H1 (cell line): Measurements from ENCODE around the gene CLEC4F. TPM values are rescaled to one million over a fixed set of nuclear protein-coding genes. Genes with fewer than 3 reads are reported as not detected.

Source experiments
- EZH2 ChIP-seq: fragments of 200-600 bp; sonication (generic); IDR thresholded peaks from 2 replicates; pipeline ENCODE4 v1.7.1; 2012; ENCODE audit warnings: low read depth, mild to moderate bottlenecking, moderate library complexity, low read length, inconsistent platforms; ENCODE audit not compliant: severe bottlenecking
- GABPA ChIP-seq: IDR thresholded peaks from 2 replicates; pipeline ENCODE4 v1.6.1; 2011; ENCODE audit warnings: mild to moderate bottlenecking, low read length, moderate library complexity, borderline replicate concordance; ENCODE audit not compliant: insufficient read depth
- JUND ChIP-seq: IDR thresholded peaks from 2 replicates; pipeline ENCODE4 v1.6.1; 2011; ENCODE audit warnings: mild to moderate bottlenecking, improper control_type of control experiment, low read length
- MAX ChIP-seq: IDR thresholded peaks from 2 replicates; pipeline ENCODE4 v1.6.1; 2012; ENCODE audit warnings: inconsistent platforms
- SIRT6 ChIP-seq: IDR thresholded peaks from one replicate; pipeline ENCODE4 v1.7.1; 2012; ENCODE audit warnings: low read length, inconsistent platforms
- SP2 ChIP-seq: IDR thresholded peaks from 2 replicates; pipeline ENCODE4 v1.6.1; 2012; ENCODE audit warnings: mild to moderate bottlenecking, low read length, inconsistent platforms
- SP4 ChIP-seq: IDR thresholded peaks from 2 replicates; pipeline ENCODE4 v1.6.1; 2012; ENCODE audit warnings: low read length, inconsistent platforms
- polyA plus RNA-seq, 7 experiments: library from polyadenylated mRNA; depleted of rRNA in 3 of 7; stranded (reverse) in 5 of 7; unstranded in 2 of 7; fragments of >200 nt in 5 of 7; fragments of 200-250 nt in 2 of 7; gene quantifications; 1 replicate in 5 of 7; 2 replicates in 1 of 7; 4 replicates in 1 of 7; pipeline versions ENCODE4 v1.2.1 to v1.2.3, GENCODE V29; 2011 to 2013; ENCODE audit warnings: missing spikeins in 2 of 7, mixed read lengths in 2 of 7
- small RNA-seq: library from polyadenylated mRNA; stranded (forward); fragments of <200 nt; extraction: miRNeasy Mini kit (QIAGEN cat#:217004); gene quantifications from one replicate; pipeline ENCODE3, GENCODE V24; 2013; ENCODE audit not compliant: insufficient read depth
- total RNA-seq: library from RNA; stranded (reverse); fragmentation: NEBNext Ultra II Directional; extraction: Animal tissue kit (Norgen Biotek cat#: 25700); gene quantifications from 2 replicates; pipeline ENCODE4 v1.2.1, GENCODE V29; 2021

Gene CLEC4F
- total and polyA plus RNA-seq, 2 of the 8 experiments (the other 6 are each of a cell fraction or from before 2014, with no cell fraction given) = not detected

DNA sequence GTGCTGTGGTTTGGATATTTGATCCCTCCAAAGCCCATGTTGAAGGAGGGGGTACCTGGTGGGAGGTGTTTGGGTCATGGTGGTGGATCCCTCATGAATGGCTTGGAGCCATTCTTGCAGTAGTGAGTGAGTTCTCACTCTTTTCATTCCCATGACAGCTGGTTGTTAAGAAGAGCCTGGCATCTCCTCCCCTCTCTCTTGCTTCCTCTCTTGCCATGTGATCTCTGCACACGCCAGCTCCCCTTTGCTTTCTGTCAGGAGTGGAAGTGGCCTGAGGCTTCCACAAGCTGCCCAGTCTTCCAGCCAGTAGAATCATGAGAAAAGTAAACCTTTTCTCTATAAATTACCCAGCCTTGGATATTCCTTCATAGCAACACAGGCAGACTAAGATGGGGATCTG, 61.0 kb downstream of the CLEC4F start (continued):
- no peak for TF ChIP-seq GABPA
- no peak for TF ChIP-seq SP4
- TF ChIP-seq MAX = no peak
- TF ChIP-seq EZH2 = no peak
- TF ChIP-seq SIRT6 = no peak
- no peak for TF ChIP-seq SP2
- TF ChIP-seq JUND = no peak

Small RNA genes lying within 50 kb of the gene (small RNA-seq; reads per million reads assigned to genes)
- gene HMGN2P21 = not detected

Other genes starting within 250 kb of the CLEC4F start
- gene ADD2, start 52.4 kb downstream of the CLEC4F start, total RNA-seq = 166 and 170 TPM in 2 replicates
- 58.5 and 96.4 TPM in 2 replicates for gene ADD2, start 52.4 kb downstream of the CLEC4F start, polyA plus RNA-seq (2011; rRNA removed)
- gene FIGLA, start 30.0 kb downstream of the CLEC4F start, total RNA-seq = not detected in 2 replicates
- gene FIGLA, start 30.0 kb downstream of the CLEC4F start, polyA plus RNA-seq (2011; rRNA removed) = not detected in 2 replicates
- gene CD207, start 15.2 kb upstream of the CLEC4F start, total RNA-seq = not detected in 2 replicates
- not detected in 2 replicates for gene CD207, start 15.2 kb upstream of the CLEC4F start, polyA plus RNA-seq (2011; rRNA removed)
- not detected in 2 replicates for gene VAX2, start 80.0 kb upstream of the CLEC4F start, total RNA-seq
- gene VAX2, start 80.0 kb upstream of the CLEC4F start, polyA plus RNA-seq (2011; rRNA removed) = not detected in 2 replicates
- not detected in 2 replicates for gene ATP6V1B1, start 115.3 kb upstream of the CLEC4F start, total RNA-seq
- 0.17 TPM in 1 of 2 replicates, not detected in the other for gene ATP6V1B1, start 115.3 kb upstream of the CLEC4F start, polyA plus RNA-seq (2011; rRNA removed)
- 0.39 and 0.55 TPM in 2 replicates for gene ANKRD53, start 158.0 kb upstream of the CLEC4F start, total RNA-seq
- gene ANKRD53, start 158.0 kb upstream of the CLEC4F start, polyA plus RNA-seq (2011; rRNA removed) = 0.53 and 0.70 TPM in 2 replicates
- 24.3 and 25.2 TPM in 2 replicates for gene TEX261, start 174.3 kb upstream of the CLEC4F start, total RNA-seq
- gene TEX261, start 174.3 kb upstream of the CLEC4F start, polyA plus RNA-seq (2011; rRNA removed) = 30.1 and 31.2 TPM in 2 replicates
- 59.9 and 62.2 TPM in 2 replicates for gene NAGK, start 248.0 kb upstream of the CLEC4F start, total RNA-seq
- 57.9 and 67.8 TPM in 2 replicates for gene NAGK, start 248.0 kb upstream of the CLEC4F start, polyA plus RNA-seq (2011; rRNA removed)